GM21723 (cell line): ENCODE results near the gene ERC1.
A peak's percentile ranks its signal among the peaks of the same experiment; 100 is the strongest.
"Not testable (repeated sequence)": the region's sequence is repeated elsewhere in the genome, so short reads cannot be mapped to it uniquely, and the experiment has no call there.

Source experiments
- ATAC-seq: cut with Tn5 transposase; IDR thresholded peaks from one replicate; pipeline ENCODE4 v1.9.1; 2021; ENCODE audit warnings: mild to moderate bottlenecking, moderate library complexity; ENCODE audit not compliant: unreplicated experiment

ERC1 gene

GRCh38 chr12:1179128-1179527 lies 188.1 kb downstream of the ERC1 start:
- ATAC-seq = no peak

- no peak for ATAC-seq
Observed at GRCh38 chr12:1182069-1182468, 191.0 kb downstream of the ERC1 start.

DNA sequence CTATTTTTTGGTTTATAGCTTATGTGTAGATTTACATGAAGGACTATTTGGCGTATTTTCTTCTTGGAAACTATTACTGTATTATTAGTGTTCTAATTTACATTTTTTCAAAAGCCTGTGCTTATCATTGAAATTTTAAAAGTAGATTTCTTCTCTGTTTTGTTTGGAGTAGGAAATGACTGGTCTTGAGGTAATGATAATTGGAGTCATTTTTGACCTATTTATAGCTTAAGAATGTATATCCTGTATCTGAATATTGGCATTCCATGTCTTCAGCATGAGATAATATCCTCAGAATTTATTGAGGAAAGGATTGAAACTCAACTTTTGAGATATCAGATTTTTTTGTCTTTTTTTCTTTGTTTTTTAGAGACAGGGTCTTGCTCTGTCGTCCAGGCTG lies 193.4 kb downstream of the ERC1 start:
- ATAC-seq = no peak

GRCh38 chr12:1185460-1186182 lies 194.6 kb downstream of the ERC1 start:
- peak; percentile 57 for ATAC-seq

GRCh38 chr12:1186298-1186697 lies 195.3 kb downstream of the ERC1 start:
- ATAC-seq = no peak

GRCh38 chr12:1188016-1188415 lies 197.0 kb downstream of the ERC1 start:
- no peak for ATAC-seq

DNA sequence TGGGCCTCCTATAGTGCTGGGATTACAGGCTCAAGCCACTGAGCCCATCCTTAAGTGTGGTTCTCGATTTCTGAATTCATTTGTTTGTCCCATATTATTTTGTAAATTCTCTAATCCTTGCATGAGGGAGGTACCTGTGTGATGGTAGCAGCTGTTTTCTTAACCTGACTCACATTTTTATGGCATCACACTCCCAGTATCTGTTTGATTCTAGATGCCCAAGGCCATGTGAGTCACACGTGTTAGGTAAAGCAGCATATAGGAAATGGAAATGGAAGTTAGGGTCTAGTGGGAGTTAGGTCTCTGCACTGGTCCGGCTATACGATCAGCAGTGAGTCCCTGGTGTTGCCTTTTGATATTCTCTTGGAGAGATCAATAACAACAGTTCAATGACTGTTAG lies 198.1 kb downstream of the ERC1 start:
- no peak for ATAC-seq

- no peak for ATAC-seq
Observed at GRCh38 chr12:1195513-1195912, 204.5 kb downstream of the ERC1 start.

DNA sequence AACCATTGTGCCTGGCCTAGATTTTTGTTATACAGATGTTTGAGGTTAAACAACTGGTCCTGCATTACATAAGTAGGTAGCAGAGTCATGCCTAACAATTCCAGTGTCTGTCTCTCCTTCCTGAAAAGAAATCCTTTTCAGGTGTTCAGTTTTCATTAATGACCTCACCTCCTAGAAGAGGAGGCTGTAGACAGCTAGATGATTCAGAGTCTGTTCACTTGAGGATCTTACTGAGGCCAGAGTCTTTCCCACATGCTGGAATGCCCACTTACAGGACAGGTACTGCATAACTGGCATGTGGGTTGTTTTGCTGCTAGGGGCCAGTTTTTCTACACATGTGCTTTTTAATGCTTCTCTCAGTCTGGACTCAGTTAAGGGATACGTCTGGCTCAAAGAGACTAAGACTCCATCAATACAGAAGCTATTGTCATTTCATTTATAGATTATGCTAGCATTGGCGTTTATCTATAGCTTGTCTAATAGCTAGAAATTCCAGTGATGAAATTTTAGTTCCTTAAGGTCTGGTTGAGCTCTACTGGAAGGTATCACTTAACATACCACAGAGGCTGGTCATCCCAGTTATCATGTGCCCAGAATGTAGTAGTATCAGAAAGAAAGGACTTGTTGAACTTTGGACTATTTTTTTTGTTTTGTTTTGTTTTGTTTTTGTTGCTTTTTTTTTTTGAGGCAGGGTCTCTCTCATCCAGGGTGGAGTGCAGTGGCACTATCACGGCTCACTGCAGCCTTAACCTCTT lies 206.4 kb downstream of the ERC1 start:
- no peak for ATAC-seq

- not testable (repeated sequence) for ATAC-seq
Observed at GRCh38 chr12:1198854-1199253, 207.8 kb downstream of the ERC1 start.

GRCh38 chr12:1199700-1200099 lies 208.7 kb downstream of the ERC1 start:
- ATAC-seq = no peak

DNA sequence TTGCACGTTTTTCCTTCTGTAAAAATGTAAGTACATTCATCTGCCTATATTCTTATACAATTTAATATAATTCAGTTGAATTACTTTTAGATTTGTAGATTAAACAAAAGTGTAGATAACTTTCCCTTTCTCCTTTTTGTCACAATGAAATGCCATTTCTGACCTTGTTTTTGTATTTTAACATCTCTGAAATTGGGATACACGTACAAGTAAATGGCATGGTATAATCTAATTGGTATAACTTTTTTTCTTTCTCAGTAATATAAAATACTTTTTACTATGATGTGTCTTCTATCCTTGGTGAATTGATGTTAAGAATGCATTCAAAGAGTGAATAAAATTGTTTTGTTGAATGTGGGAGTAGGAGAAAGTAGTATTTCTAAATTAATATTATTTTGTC lies 210.0 kb downstream of the ERC1 start:
- ATAC-seq = no peak

- ATAC-seq = no peak
Observed at GRCh38 chr12:1201886-1202285, 210.9 kb downstream of the ERC1 start.

GRCh38 chr12:1203735-1204019 lies 212.7 kb downstream of the ERC1 start:
- ATAC-seq = no peak

GRCh38 chr12:1204581-1205121 lies 213.6 kb downstream of the ERC1 start:
- ATAC-seq = peak; percentile 91

- ATAC-seq = no peak
Observed at GRCh38 chr12:1205512-1206060, 214.6 kb downstream of the ERC1 start.

- ATAC-seq = no peak
Observed at GRCh38 chr12:1206118-1206734, 215.2 kb downstream of the ERC1 start.

- ATAC-seq = no peak
Observed at GRCh38 chr12:1207276-1207675, 216.3 kb downstream of the ERC1 start.

DNA sequence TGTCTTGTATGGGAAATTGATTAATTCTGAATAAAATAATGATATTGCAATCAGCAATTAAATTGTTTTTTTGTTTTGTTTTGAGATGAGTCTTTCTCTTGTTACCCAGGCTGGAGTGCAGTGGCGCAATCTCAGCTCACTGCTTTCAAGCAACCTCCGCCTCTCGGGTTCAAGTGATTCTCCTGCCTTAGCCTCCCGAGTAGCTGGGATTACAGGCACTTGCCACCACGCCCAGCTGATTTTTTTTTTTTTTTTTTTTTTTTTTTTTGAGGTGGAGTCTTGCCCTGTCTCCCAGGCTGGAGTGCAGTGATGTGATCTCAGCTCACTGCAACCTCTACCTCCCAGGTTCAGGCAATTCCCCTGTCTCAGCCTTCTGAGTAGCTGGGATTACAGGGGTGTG lies 217.7 kb downstream of the ERC1 start:
- not testable (repeated sequence) for ATAC-seq

- no peak for ATAC-seq
Observed at GRCh38 chr12:1212526-1212925, 221.5 kb downstream of the ERC1 start.

GRCh38 chr12:1213205-1213604 lies 222.2 kb downstream of the ERC1 start:
- ATAC-seq = no peak
